Retina (tissue), 1 donor: ENCODE measurements around the gene ARHGEF6.
"Not testable (repeated sequence)": the region's sequence is repeated elsewhere in the genome, so short reads cannot be mapped to it uniquely, and the experiment has no call there.

Experiments
- DNase-seq: peaks from one replicate; pipeline ENCODE4 v3.0.0-alpha.2; 2016

Gene ARHGEF6, protein sequence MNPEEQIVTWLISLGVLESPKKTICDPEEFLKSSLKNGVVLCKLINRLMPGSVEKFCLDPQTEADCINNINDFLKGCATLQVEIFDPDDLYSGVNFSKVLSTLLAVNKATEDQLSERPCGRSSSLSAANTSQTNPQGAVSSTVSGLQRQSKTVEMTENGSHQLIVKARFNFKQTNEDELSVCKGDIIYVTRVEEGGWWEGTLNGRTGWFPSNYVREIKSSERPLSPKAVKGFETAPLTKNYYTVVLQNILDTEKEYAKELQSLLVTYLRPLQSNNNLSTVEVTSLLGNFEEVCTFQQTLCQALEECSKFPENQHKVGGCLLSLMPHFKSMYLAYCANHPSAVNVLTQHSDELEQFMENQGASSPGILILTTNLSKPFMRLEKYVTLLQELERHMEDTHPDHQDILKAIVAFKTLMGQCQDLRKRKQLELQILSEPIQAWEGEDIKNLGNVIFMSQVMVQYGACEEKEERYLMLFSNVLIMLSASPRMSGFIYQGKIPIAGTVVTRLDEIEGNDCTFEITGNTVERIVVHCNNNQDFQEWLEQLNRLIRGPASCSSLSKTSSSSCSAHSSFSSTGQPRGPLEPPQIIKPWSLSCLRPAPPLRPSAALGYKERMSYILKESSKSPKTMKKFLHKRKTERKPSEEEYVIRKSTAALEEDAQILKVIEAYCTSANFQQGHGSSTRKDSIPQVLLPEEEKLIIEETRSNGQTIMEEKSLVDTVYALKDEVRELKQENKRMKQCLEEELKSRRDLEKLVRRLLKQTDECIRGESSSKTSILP

DNA sequence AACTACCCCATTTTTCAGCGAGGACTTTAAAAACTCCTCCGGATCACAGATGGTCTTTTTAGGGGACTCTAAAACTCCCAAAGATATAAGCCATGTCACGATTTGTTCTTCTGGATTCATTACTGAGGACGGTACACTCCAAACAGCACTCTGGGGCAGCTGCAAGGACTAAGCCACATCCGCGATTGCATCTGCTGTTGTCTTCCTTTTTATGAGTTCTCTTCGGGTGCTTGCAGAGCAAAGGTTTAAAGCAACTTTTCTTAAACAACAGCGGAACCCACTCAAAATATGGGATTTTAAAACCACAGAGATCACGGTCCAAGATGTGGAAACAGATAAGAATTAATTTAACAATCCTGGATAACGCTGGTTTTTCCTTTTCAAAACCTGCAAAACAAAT is at the start of gene ARHGEF6:
ARHGEF6 (minus strand) TSS at position 170 of the 400 bp plus-strand sequence; CDS start at position 120, 50 bp downstream.
- no peak for DNase-seq

DNA sequence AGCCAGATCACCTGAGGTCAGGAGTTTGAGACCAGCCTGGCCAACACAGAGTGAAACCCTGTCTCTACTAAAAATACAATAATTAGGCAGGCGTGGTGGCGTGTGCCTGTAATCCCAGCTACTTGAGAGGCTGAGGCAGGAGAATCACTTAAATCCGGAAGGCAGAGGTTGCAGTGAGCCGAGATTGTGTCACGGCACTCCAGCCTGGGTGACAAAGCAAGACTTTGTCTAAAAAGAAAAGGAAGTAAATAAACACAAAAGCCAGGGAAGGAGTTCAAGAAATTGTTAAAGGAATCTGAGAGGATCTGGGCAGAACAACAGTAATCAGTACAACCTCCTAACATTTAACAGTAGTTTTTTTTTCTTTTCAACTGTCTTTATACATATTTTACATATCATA is 48.7 kb upstream of the ARHGEF6 start:
- no peak for DNase-seq

DNA sequence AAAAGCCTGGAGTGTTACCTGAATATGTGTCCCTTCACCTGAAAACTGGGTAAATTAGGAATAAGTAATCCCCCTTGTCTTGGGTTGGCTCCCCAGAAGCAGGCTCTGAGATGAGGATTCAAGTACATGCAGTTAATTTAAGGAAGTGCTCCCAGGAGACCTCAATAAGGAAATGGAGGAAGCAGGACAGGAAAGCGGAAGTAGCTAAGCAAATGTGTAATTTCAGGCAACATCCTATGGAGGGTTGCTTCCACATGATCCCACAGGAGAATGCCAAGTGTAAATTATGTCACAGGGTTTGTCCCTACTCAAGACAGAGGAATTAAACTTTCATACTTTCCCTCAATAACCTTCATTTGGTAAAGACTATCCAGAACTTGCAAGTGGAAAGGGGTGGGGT is 48.1 kb upstream of the ARHGEF6 start:
- no peak for DNase-seq

DNA sequence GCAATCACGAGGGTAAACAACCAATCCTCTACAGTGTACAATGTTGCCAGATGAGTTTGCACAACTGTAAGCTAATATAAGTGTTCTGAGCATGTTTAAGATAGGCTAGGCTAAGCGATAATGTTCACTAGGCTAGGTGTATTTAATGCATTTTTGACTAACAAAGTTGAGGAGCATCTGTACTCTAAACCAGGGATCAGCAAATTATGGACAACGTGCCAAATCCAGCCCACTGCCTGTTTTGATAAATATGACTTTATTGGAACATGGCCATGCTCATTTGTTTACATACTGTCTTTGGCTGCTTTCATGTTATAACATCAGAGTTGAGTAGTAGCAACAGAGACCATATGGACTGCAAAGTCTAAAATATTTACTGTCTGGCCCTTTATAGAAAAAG is 46.3 kb upstream of the ARHGEF6 start:
- DNase-seq = no peak

DNA sequence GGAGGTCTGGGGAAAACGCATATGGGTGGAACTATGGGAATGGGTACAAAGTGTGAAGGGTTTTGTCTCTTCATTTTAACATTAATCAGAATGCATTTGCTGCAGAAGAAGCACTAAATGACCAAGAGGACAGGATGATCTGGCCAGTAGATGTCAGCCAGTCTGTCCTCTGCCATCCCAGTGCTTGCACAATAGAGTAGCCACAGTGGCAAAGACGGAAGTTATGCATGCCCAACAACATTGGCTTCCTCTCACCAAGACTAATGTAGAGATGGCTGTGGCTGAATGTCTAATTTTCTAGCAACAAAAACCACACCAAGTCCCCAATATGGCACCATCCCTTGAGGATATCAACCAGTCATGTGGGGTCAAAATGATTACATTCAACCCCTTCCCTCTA is 45.0 kb upstream of the ARHGEF6 start:
- no peak for DNase-seq

DNA sequence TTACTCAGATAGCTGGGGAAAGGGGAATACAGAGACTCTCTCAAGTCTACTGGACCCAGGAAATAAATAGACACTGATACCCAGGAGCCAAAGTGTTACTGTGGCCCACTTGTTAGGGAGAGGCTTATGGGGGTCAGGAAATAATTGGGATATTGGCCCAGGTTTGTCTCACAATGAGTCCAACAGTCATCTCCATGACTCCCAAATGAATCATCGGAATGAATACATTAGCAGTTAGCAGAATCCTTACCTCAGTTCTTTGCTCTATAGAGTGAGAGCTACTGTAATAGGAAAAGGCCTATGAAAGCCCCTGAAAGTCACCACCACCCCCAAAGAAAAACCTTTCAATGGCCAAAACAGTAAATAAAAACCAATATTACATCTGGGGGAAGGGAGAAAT is 42.4 kb upstream of the ARHGEF6 start:
- no peak for DNase-seq

DNA sequence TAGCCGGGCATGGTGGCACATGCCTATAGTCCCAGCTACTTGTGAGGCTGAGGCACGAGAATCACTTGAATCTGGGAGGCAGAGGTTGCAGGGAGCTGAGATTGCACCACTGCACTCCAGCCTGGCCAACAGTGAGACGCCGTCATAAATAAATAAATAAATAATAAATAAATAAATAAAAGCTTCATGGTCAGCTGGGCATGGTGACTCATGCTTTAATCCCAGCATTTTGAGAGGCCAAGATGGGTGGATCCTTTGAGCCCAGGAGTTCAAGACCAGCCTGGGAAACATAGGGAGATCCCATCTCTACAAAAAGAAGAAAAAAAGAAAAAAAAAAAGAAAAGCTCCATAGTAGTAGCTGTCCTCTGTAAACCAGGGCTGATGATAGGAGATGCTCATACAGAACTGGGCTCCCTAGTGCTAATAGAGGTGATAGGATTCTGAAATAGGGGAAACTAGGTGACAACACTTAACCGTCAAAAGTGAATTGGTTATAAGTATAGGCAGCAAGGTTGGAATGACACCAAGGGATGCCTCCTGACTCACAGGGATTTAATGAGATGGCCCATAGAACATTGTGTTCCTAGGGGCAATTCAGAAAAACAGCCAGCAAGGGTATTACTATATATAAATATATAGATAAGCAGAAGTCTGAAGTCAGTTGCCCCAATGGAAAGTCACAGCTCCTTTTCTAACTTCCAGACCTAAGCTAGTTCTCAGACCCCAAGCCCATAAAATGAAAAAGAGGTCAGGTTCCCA is 41.8 kb upstream of the ARHGEF6 start:
- no peak for DNase-seq

DNA sequence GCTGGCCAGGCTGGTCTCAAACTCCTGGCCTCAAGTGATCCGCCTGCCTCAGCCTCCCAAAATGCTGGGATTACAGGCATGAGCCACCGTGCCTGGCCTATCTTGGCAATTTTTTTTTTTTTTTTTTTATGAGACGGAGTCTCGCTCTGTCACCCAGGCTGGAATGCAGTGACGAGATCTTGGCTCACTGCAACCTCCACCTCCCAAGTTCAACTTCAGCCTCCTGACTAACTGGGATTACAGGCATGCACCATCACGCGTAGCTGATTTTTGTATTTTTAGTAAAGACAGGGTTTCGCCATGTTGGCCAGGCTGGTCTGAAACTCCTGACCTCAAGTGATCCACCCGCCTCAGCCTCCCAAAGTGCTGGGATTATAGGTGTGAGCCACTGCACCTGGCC is 39.0 kb upstream of the ARHGEF6 start:
- not testable (repeated sequence) for DNase-seq

DNA sequence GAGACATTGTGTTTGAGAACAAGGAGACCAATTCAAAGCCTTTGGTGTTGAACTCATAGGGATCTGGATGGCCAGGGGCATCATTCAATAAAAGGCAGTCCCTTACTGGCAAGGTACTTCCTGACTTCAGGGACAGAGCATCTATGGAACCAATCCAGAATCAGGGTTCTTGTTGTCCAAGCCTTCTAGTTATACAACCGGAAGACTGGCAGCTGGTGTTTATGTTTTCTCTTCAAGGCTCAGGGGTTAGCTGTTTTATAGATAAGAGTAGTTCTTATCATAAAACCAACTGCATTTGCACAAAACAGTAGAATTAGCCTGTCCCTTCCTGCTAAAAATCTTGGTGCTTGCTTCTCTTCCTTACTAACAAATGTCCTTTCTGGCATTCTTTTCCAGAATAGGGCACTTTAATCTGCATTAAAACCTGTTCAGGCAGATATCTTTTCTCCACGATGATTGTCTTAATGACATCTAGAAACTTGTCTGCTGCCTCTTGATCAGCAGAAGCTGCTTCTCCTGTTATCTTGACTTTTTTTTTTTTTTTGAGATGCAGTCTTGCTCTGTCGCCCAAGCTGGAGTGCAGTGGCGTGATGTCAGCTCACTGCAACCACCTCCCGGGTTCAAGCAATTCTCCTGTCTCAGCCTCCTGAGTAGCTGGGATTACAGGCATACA is 38.4 kb upstream of the ARHGEF6 start:
- no peak for DNase-seq

DNA sequence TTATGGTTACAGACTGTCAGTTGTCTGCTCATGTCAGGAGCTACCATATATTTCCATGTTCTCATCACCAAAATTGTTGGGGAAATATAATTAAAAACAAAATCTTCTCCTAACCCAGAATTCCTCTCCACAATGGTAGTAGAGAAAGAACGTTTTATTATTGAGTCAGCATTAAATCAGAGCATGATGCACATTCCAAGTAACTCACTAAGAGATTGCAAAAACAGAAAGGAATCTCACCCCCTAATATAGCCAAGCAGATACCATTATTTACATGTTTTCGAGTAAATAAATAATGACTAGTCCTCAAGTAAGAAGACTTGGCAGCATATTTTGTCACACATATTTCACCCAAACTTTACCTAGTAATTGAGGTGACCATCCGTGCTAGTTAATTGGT is 36.2 kb upstream of the ARHGEF6 start:
- no peak for DNase-seq

DNA sequence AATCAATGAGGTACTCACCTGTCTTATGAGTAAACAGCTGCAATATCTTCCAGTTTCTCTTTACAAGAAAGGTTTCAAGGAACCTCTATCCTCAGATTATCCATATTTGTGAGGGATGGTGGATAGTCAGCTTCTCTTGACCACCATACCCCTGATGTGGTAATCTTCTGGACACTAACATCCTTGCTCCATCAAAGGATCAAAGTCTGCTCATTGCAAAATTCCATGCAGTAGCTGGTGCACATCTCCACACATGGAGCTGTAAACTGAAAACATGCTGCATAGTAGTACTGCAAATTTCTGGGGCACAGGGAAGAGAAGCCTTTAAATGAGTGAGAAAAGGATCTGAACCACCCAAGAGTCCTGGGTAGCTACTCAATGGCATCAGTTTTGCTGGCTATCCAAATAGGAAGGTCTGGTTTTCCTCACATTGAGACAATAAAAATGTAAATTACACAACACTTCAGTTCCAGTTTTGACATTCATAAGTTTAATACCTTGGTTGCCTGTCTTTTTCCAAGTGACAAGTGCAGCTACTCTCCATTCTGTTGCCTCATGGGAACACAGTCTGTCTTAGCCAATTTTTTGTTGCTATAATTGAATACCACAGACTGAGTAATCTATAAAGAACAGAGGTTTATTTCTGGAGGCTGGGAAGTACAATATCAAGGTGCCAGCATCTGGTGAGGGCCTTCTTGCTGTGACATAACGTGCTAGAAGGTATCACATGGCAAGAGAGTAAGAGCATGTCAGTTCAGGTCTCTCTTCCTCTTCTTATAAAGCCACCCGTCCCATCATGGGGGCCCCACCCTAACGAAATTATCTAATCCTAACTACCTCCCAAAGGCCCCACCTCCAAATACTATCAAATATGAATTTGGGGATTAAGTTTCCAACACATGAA is 34.4 kb upstream of the ARHGEF6 start:
- no peak for DNase-seq

DNA sequence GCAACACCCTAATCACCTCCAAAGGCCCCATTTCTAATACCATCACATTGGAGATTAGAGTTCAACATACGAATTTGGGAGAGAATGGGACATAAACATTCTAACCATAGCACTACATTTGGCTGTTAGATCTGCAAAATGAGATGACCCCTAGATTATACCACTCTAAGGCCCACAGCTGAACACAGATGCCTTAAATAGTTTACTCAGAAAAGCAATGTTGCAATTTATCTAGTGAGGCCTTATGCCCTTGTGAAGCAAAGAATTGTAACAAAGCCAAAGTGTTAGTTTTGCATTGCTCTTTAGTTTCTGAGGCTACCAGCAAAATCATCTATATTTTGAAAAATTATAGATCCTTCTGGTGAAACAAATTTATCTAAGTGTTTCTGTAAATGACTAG is 31.6 kb upstream of the ARHGEF6 start:
- DNase-seq = no peak

DNA sequence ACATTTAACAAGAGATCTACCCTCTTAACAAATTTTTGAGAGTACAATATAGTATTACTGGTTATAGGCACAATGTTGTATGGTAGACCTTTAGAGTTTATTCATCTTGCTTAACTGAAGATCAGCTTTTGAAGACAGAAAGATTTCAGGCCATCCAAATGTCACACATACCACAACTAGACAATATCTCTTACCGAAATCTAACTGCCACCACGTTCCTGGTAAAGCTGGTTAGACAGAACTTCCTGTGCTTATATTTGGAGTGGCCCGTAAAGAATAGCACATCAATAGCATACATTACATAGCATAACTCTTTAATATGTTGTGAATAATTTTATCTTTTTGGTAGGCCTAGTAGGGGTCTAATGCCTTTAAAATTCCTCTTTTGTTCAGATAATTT is 29.8 kb upstream of the ARHGEF6 start:
- DNase-seq = no peak

DNA sequence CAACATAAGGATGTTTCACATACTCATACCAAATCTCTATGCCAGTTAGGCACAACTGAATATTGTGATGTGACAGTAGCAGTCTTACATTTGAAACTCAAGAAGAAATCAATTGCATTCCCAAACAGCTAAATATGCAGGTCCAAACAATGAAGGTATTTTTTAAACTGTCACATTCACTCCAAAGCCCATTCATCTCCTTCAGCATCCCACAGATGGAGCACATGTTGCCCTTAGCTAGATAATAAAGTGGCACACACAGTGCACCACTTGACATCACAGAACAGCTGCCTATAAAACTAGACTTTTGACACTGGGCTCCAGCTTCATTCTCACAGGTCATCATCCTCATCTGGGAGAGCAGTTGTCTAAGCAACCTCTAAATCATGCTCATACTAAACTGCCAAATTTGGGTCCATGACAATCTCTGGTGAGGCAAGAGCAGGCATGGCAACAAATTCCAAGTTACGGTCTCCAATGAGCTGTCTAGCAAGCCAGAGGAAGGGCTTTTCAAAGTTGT is 26.2 kb upstream of the ARHGEF6 start:
- no peak for DNase-seq

DNA sequence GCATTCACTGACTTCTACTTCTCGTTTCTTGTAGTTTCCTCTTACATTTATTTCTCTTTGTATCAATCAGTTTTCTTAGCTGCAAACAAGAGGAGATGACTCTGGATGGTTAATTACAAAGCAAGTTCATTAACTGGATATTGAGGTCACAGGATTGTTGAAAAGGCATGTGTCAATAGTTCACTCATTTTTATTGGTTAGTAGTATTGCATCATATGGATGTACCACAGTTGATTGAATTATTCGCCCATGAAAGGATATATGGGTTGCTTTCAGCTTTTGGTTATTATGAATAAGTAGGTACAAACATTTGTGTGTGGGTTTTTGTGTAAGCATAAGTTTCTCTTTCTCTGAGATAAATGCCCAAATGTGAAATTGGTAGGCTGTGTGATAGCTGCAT is 21.8 kb upstream of the ARHGEF6 start:
- DNase-seq = no peak

DNA sequence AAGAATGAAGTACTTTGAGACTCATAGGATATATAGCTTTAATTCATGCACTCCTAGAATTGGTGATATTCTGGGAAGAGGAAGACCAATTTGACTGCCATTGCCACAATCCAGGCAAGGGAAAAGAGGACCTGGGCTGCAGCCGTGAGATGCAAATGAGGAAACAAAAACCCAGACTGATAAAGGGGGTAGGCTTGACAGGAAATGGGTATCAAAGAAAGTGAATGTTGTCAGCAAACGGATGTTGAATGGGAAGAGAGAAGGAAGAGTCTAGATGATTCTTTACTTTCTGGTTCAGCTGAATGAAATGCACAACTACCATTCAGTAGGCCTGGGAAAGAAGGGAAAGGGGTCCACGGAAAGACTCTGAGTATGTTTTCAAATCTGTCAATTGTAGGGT is 17.1 kb upstream of the ARHGEF6 start:
- DNase-seq = no peak

DNA sequence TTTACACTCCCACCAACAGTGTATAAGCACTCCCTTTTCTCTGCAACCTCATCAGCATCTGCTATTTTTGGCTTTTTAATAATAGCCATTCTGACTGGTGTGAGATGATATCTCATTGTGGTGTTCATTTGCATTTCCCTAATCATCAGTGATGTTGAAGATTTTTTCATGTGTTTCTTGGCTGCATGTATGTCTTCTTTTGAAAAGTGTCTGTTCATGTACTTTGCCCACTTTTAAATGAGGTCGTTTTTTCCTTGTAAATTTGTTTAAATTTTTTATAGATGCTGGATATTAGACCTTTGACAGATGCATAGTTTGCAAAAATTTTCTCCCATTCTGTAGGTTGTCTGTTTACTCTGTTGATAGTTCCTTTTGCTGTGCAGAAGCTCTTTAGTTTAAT is 14.4 kb upstream of the ARHGEF6 start:
- not testable (repeated sequence) for DNase-seq

DNA sequence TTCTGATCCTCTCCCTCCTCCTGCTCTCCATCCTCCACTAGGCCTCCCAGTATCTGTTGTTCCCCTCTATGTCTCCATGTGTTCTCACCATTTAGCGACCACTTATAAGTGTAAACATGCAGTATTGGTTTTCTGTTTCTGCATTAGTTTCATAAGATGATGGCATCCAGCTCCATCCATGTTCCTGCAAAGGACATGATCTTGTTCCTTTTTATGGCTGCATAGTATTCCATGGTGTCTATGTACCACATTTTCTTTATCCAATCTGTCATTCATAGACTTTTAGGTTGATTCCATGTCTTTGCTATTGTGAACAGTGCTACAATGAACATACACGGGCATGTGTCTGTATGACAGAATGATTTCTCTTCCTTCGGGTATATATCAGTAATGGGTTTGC is 13.9 kb upstream of the ARHGEF6 start:
- DNase-seq = not testable (repeated sequence)

DNA sequence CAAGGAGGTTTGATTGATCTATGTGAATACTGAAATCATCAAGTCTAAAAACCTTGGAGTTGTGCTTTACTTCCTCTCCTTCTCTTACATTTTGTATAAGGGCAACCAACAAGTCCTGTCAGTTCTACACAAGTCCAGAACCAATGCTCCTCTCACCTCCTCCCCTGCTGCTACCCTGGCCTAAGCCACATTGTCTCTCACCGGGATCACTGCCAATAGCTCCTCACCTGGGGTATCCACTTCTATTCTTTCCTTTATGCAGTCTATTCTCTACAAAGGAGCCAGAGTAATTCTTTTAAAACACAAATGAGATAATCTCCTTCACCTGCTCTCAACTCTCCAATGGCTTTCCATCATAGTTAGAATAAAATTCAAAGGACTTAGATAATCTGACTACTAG is 13.3 kb upstream of the ARHGEF6 start:
- no peak for DNase-seq

DNA sequence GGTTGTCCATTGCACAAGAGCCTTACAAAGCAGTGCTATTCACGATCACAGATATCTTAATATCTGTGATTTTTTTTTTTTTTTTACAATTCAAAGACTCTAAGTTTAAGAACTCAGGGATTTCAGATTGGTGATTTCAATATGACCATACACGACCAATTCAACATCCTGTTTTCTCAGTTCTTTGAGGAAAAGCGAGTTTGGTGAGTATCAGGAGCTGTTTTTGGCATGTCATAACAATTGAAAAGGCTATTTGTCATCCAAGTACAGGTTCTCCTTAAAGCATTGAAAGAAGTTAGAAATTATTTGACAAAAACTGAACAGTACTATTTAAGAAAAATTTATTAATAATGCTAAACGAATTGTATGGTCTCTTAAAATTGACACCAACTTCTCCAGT is 9.1 kb upstream of the ARHGEF6 start:
- no peak for DNase-seq

DNA sequence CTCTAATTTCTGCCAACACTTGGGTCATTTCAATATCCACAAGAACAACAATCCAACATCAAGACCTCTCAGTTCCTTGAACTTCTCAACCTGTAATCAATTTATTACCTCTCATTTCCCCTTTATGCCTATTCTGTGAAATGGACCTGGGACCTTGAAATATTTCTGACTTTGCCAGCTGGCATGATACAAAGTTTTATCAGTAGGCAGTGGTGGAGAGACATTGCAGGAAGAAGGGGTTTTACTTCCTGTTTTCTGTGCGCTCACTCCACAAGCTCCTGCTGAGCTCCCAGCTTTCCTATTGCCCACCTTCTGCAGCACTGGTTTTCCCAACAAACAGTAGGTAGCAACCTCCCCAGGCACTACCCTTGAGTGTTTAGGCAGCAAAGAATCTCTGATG is 3.5 kb upstream of the ARHGEF6 start:
- DNase-seq = no peak

DNA sequence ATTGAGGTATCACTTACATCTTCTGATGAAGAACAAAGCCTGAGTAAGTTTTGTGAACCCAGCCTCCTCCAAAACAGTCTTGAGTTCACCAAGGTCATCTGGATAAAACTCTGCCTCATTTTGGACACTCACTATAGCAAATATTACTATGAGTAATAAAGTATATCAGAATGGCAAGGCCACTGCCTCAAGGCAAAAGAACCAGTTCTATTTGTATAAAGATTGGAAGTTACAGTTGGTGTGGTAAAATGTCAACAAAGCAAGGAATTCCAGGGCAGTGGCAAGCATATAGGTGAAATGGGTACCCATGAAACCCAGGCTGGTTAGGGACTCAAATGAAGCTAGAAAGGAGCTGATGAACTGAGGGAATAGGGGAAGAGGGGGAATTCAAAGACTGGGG is 2.4 kb upstream of the ARHGEF6 start:
- DNase-seq = no peak
